IMR-90 (cell line): ENCODE measurements around the gene MARF1. TPM values are rescaled to one million over a fixed set of nuclear protein-coding genes. Genes with fewer than 3 reads are reported as not detected.
"Not testable (repeated sequence)": the region's sequence is repeated elsewhere in the genome, so short reads cannot be mapped to it uniquely, and the experiment has no call there.

Experiments
- ATAC-seq: fragments of 200-7000 bp; cut with Tn5 transposase; 2 replicates; pipeline ENCODE4 v1.9.1; 2020; ENCODE audit warnings: low read depth, mild to moderate bottlenecking, moderate library complexity
- BruUV-seq: library from RNA; stranded (reverse); fragments of 400-500 nt; replicated peaks from 2 replicates; lab custom pipeline; 2021; lab: Mats Ljungman, UMichigan
- CTCF ChIA-PET: fragments of 300-600 bp; formaldehyde crosslinking; extraction: SDS; loops from one replicate; lab custom pipeline; 2021; ENCODE audit warnings: antibody characterized with exemption; lab: Yijun Ruan, JAX
- POLR2A ChIA-PET: fragments of 300-600 bp; sonication (Branson Sonifier 250); formaldehyde crosslinking; loops from one replicate; lab custom pipeline; 2022; ENCODE audit warnings: antibody characterized with exemption; ENCODE audit not compliant: unreplicated experiment; lab: Charles Lee
- DNase-seq: peaks from one replicate; pipeline ENCODE4 v3.0.0; 2013
- H2AFZ ChIP-seq: replicated peaks from 2 replicates; pipeline ENCODE3; 2013; ENCODE audit warnings: low read length, mild to moderate bottlenecking; ENCODE audit not compliant: poor library complexity
- H2AK5ac ChIP-seq: 2 replicates; pipeline ENCODE4 v1.6.1; 2013; ENCODE audit warnings: low read depth, low read length, inconsistent platforms
- H2AK9ac ChIP-seq: replicated peaks from 2 replicates; pipeline ENCODE3; 2013; ENCODE audit warnings: mild to moderate bottlenecking, low read depth, low read length, moderate library complexity; ENCODE audit not compliant: poor library complexity
- H2BK120ac ChIP-seq: 2 replicates; pipeline ENCODE4 v1.6.1; 2013; ENCODE audit warnings: low read depth, low read length, inconsistent platforms
- H2BK15ac ChIP-seq: 3 replicates; pipeline ENCODE4 v1.6.1; 2013; ENCODE audit warnings: low read depth, low read length, inconsistent platforms
- H2BK20ac ChIP-seq: 2 replicates; pipeline ENCODE4 v1.6.1; 2013; ENCODE audit warnings: low read depth, mild to moderate bottlenecking, inconsistent platforms, low read length, moderate library complexity
- H2BK5ac ChIP-seq: 2 replicates; pipeline ENCODE4 v1.6.1; 2013; ENCODE audit warnings: mild to moderate bottlenecking, low read depth, low read length, inconsistent platforms; ENCODE audit not compliant: poor library complexity, severe bottlenecking
- H3K14ac ChIP-seq: replicated peaks from 2 replicates; pipeline ENCODE4 v1.6.1; 2013; ENCODE audit warnings: low read depth, low read length, inconsistent platforms
- H3K18ac ChIP-seq: 2 replicates; pipeline ENCODE4 v1.6.1; 2013; ENCODE audit warnings: low read depth, low read length, control low read depth
- H3K23ac ChIP-seq: 2 replicates; pipeline ENCODE4 v1.6.1; 2013; ENCODE audit warnings: low read depth, low read length, inconsistent platforms
- H3K27ac ChIP-seq: 2 replicates; pipeline ENCODE4 v1.5.1; 2013; ENCODE audit warnings: mild to moderate bottlenecking, control low read depth, low read length; ENCODE audit not compliant: insufficient read depth
- H3K27me3 ChIP-seq: 2 replicates; pipeline ENCODE4 v1.6.1; 2013; ENCODE audit warnings: low read length; ENCODE audit not compliant: control insufficient read depth, insufficient read depth
- H3K36me3 ChIP-seq: 2 replicates; pipeline ENCODE4 v1.6.1; 2013; ENCODE audit warnings: low read length, mixed read lengths; ENCODE audit not compliant: control insufficient read depth, insufficient read depth
- H3K4ac ChIP-seq: 2 replicates; pipeline ENCODE4 v1.6.1; 2013; ENCODE audit warnings: low read depth, low read length, inconsistent platforms
- H3K4me1 ChIP-seq: 2 replicates; pipeline ENCODE4 v1.6.1; 2013; ENCODE audit warnings: low read length, mixed read lengths; ENCODE audit not compliant: control insufficient read depth, insufficient read depth
- H3K4me2 ChIP-seq: 2 replicates; pipeline ENCODE4 v1.6.1; 2013; ENCODE audit warnings: low read depth, mild to moderate bottlenecking, control low read depth, low read length, moderate library complexity
- H3K4me3 ChIP-seq: 2 replicates; pipeline ENCODE4 v1.5.1; 2013; ENCODE audit warnings: low read depth, mild to moderate bottlenecking, control low read depth, low read length, moderate library complexity; ENCODE audit not compliant: insufficient read depth
- H3K56ac ChIP-seq: 2 replicates; pipeline ENCODE4 v1.6.1; 2013; ENCODE audit warnings: low read length, inconsistent platforms; ENCODE audit not compliant: insufficient read depth; ENCODE audit errors: extremely low read depth
- H3K79me1 ChIP-seq, 2 experiments: 2 replicates each; pipeline ENCODE4 v1.6.1; 2013; ENCODE audit warnings: low read length in 2 of 2, inconsistent platforms in 1 of 2, low read depth in 1 of 2
- H3K9ac ChIP-seq: 2 replicates; pipeline ENCODE4 v1.6.1; 2013; ENCODE audit warnings: low read depth, low read length, control low read depth
- H3K9me1 ChIP-seq: 2 replicates; pipeline ENCODE4 v1.6.1; 2013; ENCODE audit warnings: low read length, inconsistent platforms; ENCODE audit not compliant: insufficient read depth
- H3K9me3 ChIP-seq: 2 replicates; pipeline ENCODE4 v1.6.1; 2013; ENCODE audit warnings: low read length; ENCODE audit not compliant: control insufficient read depth, insufficient read depth
- H4K20me1 ChIP-seq: 2 replicates; pipeline ENCODE4 v1.6.1; 2013; ENCODE audit warnings: low read length, inconsistent platforms; ENCODE audit not compliant: insufficient read depth
- H4K5ac ChIP-seq: 2 replicates; pipeline ENCODE4 v1.6.1; 2013; ENCODE audit warnings: mild to moderate bottlenecking, low read depth, low read length, control low read depth
- H4K8ac ChIP-seq, 2 experiments: 2 replicates each; pipeline ENCODE4 v1.6.1; 2013; ENCODE audit warnings: low read depth in 2 of 2, low read length in 2 of 2, control low read depth in 1 of 2, inconsistent platforms in 1 of 2
- H4K91ac ChIP-seq: 2 replicates; pipeline ENCODE4 v1.6.1; 2013; ENCODE audit warnings: low read depth, low read length, inconsistent platforms; ENCODE audit not compliant: insufficient read depth
- BHLHE40 ChIP-seq: fragments of 150-350 bp; IDR thresholded peaks from 2 replicates; pipeline ENCODE4 v1.6.1; 2016; ENCODE audit warnings: mild to moderate bottlenecking, low read depth, low read length
- CHD1 ChIP-seq: IDR thresholded peaks from 2 replicates; pipeline ENCODE4 v1.6.1; 2012; ENCODE audit warnings: low read depth, low read length, improper control_type of control experiment
- RCOR1 ChIP-seq: IDR thresholded peaks from 2 replicates; pipeline ENCODE4 v1.6.1; 2012; ENCODE audit warnings: mild to moderate bottlenecking, low read length, improper control_type of control experiment; ENCODE audit not compliant: insufficient replicate concordance
- USF2 ChIP-seq: fragments of 150-350 bp; IDR thresholded peaks from 2 replicates; pipeline ENCODE4 v1.6.1; 2017; ENCODE audit warnings: mild to moderate bottlenecking, antibody characterized with exemption, low read length, low read depth
- WGBS, 2 experiments: methylation state at CpG; one replicate each; pipeline versions ENCODE4 v1.1.5 to v1.1.7; 2013; ENCODE audit warnings: missing lambda C conversion rate in 2 of 2; ENCODE audit not compliant: insufficient read length in 1 of 2; ENCODE audit errors: extremely low coverage in 2 of 2; 5-methylcytosine and 5-hydroxymethylcytosine counted together
- dilution Hi-C: fragments of 300-500 bp; cut with HindIII; formaldehyde crosslinking; loops from one replicate; pipeline ENCODE4 v1.14.3; 2018; ENCODE audit warnings: low sequenced_read_pairs; ENCODE audit not compliant: unreplicated experiment
- in situ Hi-C: fragments of 300-500 bp; cut with MboI; formaldehyde crosslinking; loops from 3 replicates; pipeline ENCODE4 v1.14.3; 2019; ENCODE audit warnings: low sequenced_read_pairs, inconsistent platforms, mixed read lengths
- intact Hi-C: fragments of 100-400 bp; cut with micrococcal nuclease; formaldehyde crosslinking; loops from 2 replicates; pipeline ENCODE4 v1.10.0; 2022
- polyA plus RNA-seq, 3 experiments: library from polyadenylated mRNA; depleted of rRNA; stranded (reverse); fragments of >200 nt; gene quantifications; 2 replicates each; pipeline ENCODE4 v1.2.3, GENCODE V29; 2012; ENCODE audit warnings: low replicate concordance in 1 of 3
- total RNA-seq: library from RNA; depleted of rRNA; stranded (reverse); fragments of >200 nt; gene quantifications from 2 replicates; pipeline ENCODE4 v1.2.3, GENCODE V29; 2012

The MARF1 gene
- total and polyA plus RNA-seq, 2 of the 4 experiments (the other 2 are of a cell fraction): 9.0 to 12.9 TPM

- TF ChIP-seq RCOR1 (no peak), CHD1 (no peak), USF2 (peak; percentile 94), BHLHE40 (peak; percentile 62)
Observed at GRCh38 chr16:15643048-15643945, at the start of gene MARF1 (continued).

- H2BK5ac ChIP-seq, H3K27ac ChIP-seq, H3K4me2 ChIP-seq, H3K9ac ChIP-seq, H4K8ac ChIP-seq, H2AK5ac ChIP-seq, H4K20me1 ChIP-seq, H3K4me1 ChIP-seq, H2BK120ac ChIP-seq, H3K23ac ChIP-seq, H3K56ac ChIP-seq, H3K14ac ChIP-seq, H3K9me3 ChIP-seq, H2AFZ ChIP-seq, H2BK20ac ChIP-seq, DNase-seq, dilution Hi-C loops, H3K27me3 ChIP-seq, H2BK15ac ChIP-seq, H3K4me3 ChIP-seq, POLR2A ChIA-PET, CTCF ChIA-PET, ATAC-seq, H3K9me1 ChIP-seq, H4K91ac ChIP-seq, H3K18ac ChIP-seq, H4K5ac ChIP-seq, H2AK9ac ChIP-seq, BruUV-seq, H3K4ac ChIP-seq, intact Hi-C loops: not testable (repeated sequence)
- Histone ChIP-seq H3K79me1 (peaks cover 3 to 13% of the 10 kb centered on the region in 2 experiments; a peak in 2 of 4 replicates), H3K36me3 (peaks cover 61% of the 10 kb centered on the region)
- in situ Hi-C loops: loop anchor here (5.0 kb wide), 1 partner anchor 50 kb away; the partner anchor contains the start of gene MARF1
- WGBS, 2 experiments: no CpG with 5 or more reads among the region's 1 CpG
Observed at GRCh38 chr16:15692508-15692907, 49.6 kb upstream of the MARF1 start.
